HG03520 (cell line): ENCODE measurements around the gene TAP2.

Experiments
- ATAC-seq: cut with Tn5 transposase; IDR thresholded peaks from one replicate; pipeline ENCODE4 v1.9.1; 2021; ENCODE audit warnings: mild to moderate bottlenecking, moderate library complexity; ENCODE audit not compliant: unreplicated experiment

The TAP2 gene

GRCh38 chr6:32854376-32855178 lies 16.0 kb upstream of the TAP2 start:
- peak; percentile 12 for ATAC-seq

GRCh38 chr6:32853541-32854375 lies 15.2 kb upstream of the TAP2 start, which contains the start of the genes PSMB9 and TAP1:
PSMB9 (plus strand) TSS chr6:32854192; CDS start chr6:32854230, 38 bp downstream.
TAP1 (minus strand) TSS chr6:32853704; CDS start chr6:32853636, 68 bp downstream.
- ATAC-seq: peak; percentile 80

DNA sequence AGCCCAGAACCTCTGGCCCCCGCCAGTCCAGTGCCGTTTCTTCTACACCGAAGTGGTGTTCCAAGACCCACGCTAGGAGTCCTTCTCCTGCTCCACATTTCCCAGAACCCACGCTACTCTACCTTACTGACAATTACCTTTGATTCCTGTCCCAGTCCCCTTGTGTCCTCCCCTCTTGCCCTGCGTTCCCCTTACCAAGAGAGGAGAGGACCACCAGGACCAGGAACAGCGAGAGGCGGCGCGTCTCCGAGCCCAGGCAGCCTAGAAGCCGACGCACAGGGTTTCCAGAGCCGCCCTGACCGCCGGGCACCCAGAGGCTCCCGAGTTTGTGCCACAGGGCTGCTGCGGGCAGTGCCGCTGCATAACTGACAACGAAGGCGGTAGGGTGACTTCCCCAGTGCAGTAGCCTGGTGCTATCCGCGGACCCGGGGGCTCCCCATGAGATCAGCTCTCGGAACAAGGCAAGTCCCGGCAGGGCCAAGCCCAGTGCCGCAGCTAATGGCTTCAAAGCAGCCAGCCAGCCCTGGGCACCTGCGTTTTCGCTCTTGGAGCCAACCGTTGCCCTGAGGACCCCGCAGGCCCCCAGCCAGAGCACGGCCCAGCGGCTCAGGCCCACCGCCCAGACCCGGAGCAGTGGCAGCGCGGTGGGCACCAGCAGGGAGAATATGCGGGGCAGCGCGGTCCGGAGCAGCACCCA lies 14.5 kb upstream of the TAP2 start:
- ATAC-seq: peak; percentile 7

- no peak for ATAC-seq
Observed at GRCh38 chr6:32852018-32852843, 13.7 kb upstream of the TAP2 start.

GRCh38 chr6:32851025-32851424 lies 12.5 kb upstream of the TAP2 start:
- no peak for ATAC-seq

GRCh38 chr6:32849126-32849525 lies 10.6 kb upstream of the TAP2 start:
- ATAC-seq: no peak

DNA sequence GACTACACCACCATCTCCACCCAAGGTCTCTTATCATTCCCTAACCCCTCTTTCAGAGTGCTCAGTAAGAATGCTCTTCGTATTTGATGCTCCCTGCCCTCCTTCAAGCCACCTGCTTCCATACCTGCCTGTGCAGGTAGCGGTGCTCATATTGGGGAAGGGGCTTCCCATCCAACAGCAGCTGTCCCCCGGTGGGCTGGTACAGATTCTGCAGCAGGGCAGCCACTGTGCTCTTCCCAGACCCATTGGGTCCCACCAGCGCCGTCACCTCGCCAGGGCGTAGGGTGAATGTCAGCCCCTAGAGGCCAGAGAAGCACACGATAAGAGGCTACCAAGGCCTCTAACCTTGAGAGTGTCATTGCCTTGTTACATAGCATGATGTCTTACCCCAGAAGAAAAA lies 9.3 kb upstream of the TAP2 start:
- ATAC-seq: no peak

DNA sequence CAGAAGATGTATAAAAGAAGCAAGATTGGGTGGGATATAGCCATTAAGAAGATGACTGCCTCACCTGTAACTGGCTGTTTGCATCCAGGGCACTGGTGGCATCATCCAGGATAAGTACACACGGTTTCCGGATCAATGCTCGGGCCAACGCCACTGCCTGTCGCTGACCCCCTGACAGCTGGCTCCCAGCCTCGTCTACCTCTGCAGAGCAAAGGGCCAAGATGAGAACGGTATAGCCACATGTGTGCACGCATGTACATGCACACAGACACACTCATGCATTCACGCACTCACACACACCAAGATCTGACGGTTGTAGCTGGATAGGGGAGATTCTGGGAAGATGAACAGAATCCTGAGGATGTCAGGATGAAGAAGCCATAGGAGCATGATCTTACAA lies 8.5 kb upstream of the TAP2 start:
- ATAC-seq: no peak

DNA sequence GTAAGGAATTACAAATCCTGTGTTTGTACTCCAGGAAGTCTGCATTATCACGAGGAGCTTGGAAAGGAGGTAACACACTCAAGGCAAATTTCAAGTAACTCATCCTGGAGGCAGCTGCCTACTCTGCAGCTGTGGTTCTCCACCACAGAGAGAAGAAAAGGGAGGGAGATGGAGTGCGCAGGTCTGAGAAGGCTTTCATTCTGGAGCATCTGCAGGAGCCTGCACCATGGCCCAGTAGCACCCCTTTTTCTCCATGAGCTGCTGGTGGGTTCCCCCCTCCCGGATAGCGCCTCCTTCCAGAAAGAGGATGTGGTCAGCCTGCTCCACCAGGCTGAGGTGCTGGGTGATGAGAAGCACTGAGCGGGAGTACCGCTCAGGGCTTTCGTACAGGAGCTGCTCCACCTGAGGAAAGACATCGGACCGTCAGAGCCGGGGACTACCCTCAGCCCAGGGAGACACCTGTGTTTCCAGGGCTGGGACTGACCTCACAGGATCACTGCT lies 6.9 kb upstream of the TAP2 start:
- ATAC-seq: no peak

DNA sequence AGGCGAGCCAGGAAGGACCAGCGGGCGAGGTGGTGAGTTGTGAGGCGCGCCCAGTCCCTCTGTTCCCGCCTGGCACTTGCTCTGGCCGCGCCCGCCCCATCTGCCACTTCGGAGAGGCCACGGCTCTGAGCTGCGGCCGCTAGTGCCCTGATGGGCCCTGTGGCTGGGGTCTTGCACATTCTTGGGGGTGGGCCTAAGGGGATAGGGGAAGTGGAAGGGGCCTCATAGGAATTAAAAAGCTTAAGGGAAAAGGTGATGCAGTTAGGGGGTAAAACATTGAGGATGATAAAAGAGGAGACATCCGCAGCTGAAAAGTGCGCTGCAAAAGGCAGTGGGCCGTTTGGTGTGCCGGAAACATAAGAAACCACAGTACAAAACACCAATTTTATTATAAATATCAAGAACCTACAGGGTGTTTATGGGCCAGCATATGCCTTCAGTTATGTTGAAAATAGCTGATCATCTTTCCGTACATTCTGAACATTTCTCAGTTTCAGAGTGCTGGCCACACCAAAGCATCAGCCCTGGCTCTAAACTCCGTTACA lies 6.4 kb upstream of the TAP2 start:
- no peak for ATAC-seq

DNA sequence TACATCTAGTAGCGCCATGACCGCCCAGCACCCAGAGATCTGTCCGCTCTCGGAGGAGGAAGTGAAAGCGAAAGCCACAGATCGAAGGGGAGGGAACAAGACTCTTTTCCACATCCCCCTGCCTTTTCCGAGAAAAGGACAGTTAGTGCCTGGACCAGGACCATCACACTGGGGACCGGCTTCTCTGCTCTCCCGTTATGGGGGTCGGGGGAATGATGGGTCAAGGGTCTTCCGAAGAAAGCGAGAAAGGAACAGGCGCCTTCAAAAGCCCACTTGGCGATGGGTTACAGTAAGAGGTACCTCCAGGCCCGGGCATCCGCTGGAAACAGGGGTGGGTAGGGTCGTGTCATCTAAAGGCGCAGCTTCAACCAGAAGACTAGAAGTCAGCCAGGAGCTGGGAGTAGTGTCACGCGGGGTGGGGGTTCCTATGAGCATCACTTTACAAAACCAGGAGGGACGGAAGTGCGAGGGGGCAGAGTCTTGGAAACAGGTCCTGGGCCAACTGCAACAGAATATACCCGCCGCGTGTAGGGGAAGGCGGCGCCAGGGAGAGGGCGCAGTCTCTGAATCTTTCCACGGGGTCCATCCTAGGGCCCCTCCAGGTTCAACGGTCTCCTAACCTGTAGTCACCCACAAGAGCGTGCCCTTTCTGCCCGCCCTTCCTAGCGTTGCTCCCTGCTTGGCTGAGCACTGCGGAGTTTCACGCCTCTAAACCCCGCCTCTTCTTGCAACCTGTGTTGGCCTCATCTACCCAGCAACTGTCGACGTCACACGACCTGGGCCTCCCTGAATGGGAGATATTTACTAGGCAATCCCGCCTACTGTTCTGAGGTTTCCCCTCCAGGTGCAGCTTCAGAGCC lies 5.7 kb upstream of the TAP2 start, which contains the start of gene PSMB8:
Gene PSMB8, minus strand, starts transcription at position 69 of the 860 bp plus-strand sequence. Its CDS starts 51 bp downstream, at position 18.
- ATAC-seq: peak; percentile 61

GRCh38 chr6:32843331-32843978 lies 4.9 kb upstream of the TAP2 start:
- ATAC-seq: no peak

DNA sequence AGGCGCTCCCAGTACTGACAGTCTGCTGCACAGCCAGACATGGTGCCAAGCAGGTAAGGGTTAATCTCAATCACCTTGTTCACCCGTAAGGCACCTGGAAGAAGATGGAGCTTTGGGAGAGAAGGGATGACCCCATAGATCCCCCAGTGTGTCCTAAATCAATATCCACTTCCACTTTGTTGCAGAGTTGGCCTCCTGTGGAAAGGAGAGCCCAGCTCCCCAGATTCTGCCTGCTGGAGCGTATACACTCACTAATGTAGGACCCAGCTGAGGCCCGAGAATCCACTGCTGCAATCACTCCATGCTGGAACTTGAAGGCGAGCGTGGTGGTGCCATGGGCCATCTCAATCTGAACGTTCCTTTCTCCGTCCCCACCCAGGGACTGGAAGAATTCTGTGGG lies 4.2 kb upstream of the TAP2 start:
- no peak for ATAC-seq

- ATAC-seq: no peak
Observed at GRCh38 chr6:32842021-32842650, 3.6 kb upstream of the TAP2 start.

DNA sequence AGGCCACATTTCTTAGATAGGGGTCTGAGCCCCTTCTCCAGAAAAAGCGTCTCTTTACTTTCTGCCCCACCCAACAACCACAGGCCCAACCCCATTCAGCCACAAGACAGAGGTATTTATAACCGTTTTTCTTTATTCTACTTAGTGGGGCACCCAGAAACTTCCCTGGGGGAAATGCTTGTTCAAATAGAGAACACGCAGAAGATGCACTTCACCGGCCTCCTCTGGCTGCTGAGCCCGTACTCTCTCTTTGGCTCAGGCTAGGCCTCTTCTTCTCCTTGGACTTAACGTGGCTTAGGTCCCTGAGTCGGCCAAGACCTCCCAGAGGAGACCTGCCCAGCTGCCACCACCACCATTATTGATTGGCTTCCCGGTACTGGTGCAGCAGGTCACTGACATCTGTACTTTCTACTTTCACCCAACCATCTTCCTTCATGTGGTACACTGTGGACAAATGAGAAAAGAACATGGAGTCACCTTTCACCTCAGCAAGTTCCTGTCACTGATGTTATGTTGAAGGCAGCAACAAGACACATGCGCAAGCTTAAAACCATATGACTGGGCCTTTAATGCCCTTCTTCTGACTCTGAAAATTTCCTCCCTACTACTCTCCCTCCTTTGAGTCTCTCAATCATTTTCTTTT lies 2.2 kb upstream of the TAP2 start:
- no peak for ATAC-seq

DNA sequence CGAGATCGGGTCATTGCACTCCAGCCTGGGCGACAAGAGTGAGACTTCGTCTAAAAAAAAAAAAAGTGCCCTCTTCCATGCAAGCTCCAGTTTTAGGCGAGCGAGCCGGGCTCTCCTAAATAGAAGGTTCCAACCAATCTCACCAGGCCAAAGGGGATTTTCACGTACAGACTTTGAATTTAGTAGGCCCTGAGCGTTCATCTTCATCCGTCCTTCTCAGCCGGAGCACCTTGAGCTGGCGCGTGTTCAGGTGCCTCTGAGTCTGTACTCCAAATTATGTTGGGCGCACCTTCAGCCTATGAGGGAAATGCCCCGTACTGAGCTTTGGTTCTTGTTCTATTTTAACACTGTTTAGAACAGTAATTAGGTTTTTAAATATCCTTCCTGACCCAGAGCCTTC lies 817 bp upstream of the TAP2 start:
- no peak for ATAC-seq

- ATAC-seq: no peak
Observed at GRCh38 chr6:32837651-32838113, 857 bp downstream of the TAP2 start.
